Transverse colon (tissue), 4 donors: ENCODE results near the gene PLPPR3. TPM values are rescaled to one million over a fixed set of nuclear protein-coding genes. Genes with fewer than 3 reads are reported as not detected.

ENCODE experiments used
- DNase-seq: peaks from one replicate; pipeline ENCODE4 v3.0.0-alpha.2; 2019
- H3K27ac ChIP-seq, 4 donors: fragments of 200-600 bp; sonication (generic); 2 replicates each; pipeline ENCODE4 v1.5.1; 2016 to 2018; ENCODE audit warnings: inconsistent platforms in 4 of 4
- H3K27me3 ChIP-seq: fragments of 200-600 bp; sonication (generic); 2 replicates; pipeline ENCODE4 v1.5.1; 2017; ENCODE audit warnings: inconsistent platforms
- H3K36me3 ChIP-seq, 4 donors: fragments of 200-600 bp; sonication (generic); 2 replicates each; pipeline ENCODE4 v1.5.1; 2017 to 2019; ENCODE audit warnings: inconsistent platforms in 4 of 4
- H3K4me1 ChIP-seq, 4 donors: fragments of 200-600 bp; sonication (generic); 2 replicates each; pipeline ENCODE4 v1.5.1; 2017 to 2020; ENCODE audit warnings: inconsistent platforms in 4 of 4
- H3K4me3 ChIP-seq, 4 donors: fragments of 200-600 bp; sonication (generic); 1 replicate in 1 of 4; 2 replicates in 3 of 4; pipeline versions ENCODE4 v1.5.1 to v1.6.1; 2017 to 2019; ENCODE audit warnings: inconsistent platforms in 4 of 4
- H3K9me3 ChIP-seq, 2 donors: fragments of 200-600 bp; sonication (generic); 2 replicates each; pipeline ENCODE4 v1.5.1; 2017 to 2019; ENCODE audit warnings: inconsistent platforms in 2 of 2
- EP300 ChIP-seq: sonication (generic); formaldehyde crosslinking; IDR thresholded peaks from one replicate; pipeline ENCODE4 v1.6.1; 2017; ENCODE audit warnings: antibody characterized with exemption, low read depth
- POLR2A ChIP-seq: fragments of 450-650 bp; IDR thresholded peaks from one replicate; pipeline ENCODE4 v1.6.1; 2016; ENCODE audit warnings: antibody characterized with exemption, mild to moderate bottlenecking, moderate library complexity
- POLR2AphosphoS5 ChIP-seq, 3 donors: sonication (generic); formaldehyde crosslinking; IDR thresholded peaks; one replicate each; pipeline ENCODE4 v1.6.1; 2016; ENCODE audit warnings: antibody characterized with exemption in 3 of 3
- WGBS, 2 donors: methylation state at CpG; one replicate each; pipeline ENCODE4 v1.1.5; 2018; ENCODE audit warnings: low coverage in 1 of 2; 5-methylcytosine and 5-hydroxymethylcytosine counted together
- in situ Hi-C, 4 donors: fragments of 200-750 bp; cut with MboI; loops; one replicate each; pipeline versions ENCODE4 v1.15.0 to v1.15.1; 2017; ENCODE audit warnings: low sequenced_read_pairs in 3 of 4, low pct_ligation_motif_present in 1 of 4, low pct_unique_long_range_greater_than_20kb in 1 of 4
- intact Hi-C: fragments of 100-400 bp; cut with DNase I; formaldehyde crosslinking; loops from one replicate; pipeline ENCODE4 v1.15.1; 2023; ENCODE audit warnings: low total_unique reads
- total RNA-seq, 4 donors: library from RNA; depleted of rRNA; stranded (reverse); fragments of >200 nt; gene quantifications; one replicate each; pipeline ENCODE4 v1.1.0, GENCODE V29; 2016
- TF ChIP-seq, protein P1 (sequence below), 5 experiments: fragments of 200-600 bp in 3 of 5; fragments of 450-650 bp in 2 of 5; sonication (generic) in 3 of 5; IDR thresholded peaks; 1 replicate in 2 of 5; 2 replicates in 3 of 5; pipeline ENCODE4 v1.5.1; 2016 to 2017; ENCODE audit warnings: antibody characterized with exemption in 5 of 5, inconsistent platforms in 3 of 5, mild to moderate bottlenecking in 2 of 5, moderate library complexity in 1 of 5

Gene PLPPR3
- total RNA-seq, 4 donors from 2014 or later: not detected

DNA sequence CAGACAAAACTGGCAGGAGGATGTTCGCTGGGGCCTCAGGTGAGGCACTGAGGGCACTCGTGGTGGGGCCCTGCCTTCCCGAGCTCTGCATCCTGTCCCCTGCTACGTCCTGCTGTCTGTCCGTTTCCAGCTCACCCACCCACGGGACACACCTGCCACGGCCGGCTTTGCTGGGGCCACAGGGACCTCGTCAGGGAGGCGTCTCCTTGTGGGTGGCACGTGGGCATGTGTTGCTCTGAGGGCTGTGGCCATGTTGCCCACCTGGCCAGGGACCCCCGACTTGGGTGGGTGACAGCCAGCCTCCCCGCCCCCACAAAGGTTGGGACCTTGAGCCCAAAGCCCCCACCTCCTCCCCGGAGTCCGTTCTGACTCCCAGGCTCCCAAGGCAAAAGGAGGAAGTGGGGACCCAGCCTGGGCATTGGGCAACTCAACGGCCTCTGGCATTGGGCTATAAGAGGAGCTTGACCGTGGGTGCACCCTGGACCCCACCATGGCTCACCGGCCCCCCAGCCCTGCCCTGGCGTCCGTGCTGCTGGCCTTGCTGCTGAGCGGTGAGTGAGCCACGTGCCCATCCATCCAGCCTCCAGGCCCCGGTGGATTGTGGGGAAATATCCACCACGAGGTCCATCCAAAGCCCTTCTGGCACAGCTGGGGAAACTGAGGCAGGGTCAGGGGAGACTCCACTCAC is 18.9 kb upstream of the PLPPR3 start, which contains the start of gene PRTN3:
Gene PRTN3, plus strand, starts transcription at position 481 of the 688 bp plus-strand sequence. Its CDS starts 10 bp downstream, at position 491.
- H3K27me3 ChIP-seq: peaks cover 92% of the 10 kb centered on the region
- intact Hi-C loops: loop anchor here (10.0 kb wide), 1 partner anchor 66 kb away; no protein-coding TSS in a partner anchor
- no peak within 1 kb of the TSS for H3K4me3 ChIP-seq
- H3K36me3 ChIP-seq: no peaks in the 10 kb centered on the region
- no peaks in the 10 kb centered on the region for H3K9me3 ChIP-seq
- DNase-seq: no peak
- WGBS, 2 donors: 48% methylated on average over 16 of the region's 24 CpGs; no CpG with 5 or more reads in 1 of the 2 donors
- TF ChIP-seq, protein P1, sequence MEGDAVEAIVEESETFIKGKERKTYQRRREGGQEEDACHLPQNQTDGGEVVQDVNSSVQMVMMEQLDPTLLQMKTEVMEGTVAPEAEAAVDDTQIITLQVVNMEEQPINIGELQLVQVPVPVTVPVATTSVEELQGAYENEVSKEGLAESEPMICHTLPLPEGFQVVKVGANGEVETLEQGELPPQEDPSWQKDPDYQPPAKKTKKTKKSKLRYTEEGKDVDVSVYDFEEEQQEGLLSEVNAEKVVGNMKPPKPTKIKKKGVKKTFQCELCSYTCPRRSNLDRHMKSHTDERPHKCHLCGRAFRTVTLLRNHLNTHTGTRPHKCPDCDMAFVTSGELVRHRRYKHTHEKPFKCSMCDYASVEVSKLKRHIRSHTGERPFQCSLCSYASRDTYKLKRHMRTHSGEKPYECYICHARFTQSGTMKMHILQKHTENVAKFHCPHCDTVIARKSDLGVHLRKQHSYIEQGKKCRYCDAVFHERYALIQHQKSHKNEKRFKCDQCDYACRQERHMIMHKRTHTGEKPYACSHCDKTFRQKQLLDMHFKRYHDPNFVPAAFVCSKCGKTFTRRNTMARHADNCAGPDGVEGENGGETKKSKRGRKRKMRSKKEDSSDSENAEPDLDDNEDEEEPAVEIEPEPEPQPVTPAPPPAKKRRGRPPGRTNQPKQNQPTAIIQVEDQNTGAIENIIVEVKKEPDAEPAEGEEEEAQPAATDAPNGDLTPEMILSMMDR (IDR thresholded peaks at IDR 0.05): no peak
- H3K27ac ChIP-seq: no peak within 1 kb of the TSS
- H3K4me1 ChIP-seq: peaks cover 6 to 12% (median 11%) of the 10 kb centered on the region in 4 donors
- in situ Hi-C loops: no loop called here

GRCh38 chr19:835210-835810 is 13.6 kb upstream of the PLPPR3 start:
- Histone ChIP-seq H3K36me3 (no peaks in the 10 kb centered on the region), H3K4me3 (no peak overlapping the region), H3K27ac (no peak overlapping the region), H3K4me1 (no peaks in the 10 kb centered on the region), H3K9me3 (no peaks in the 10 kb centered on the region), H3K27me3 (peaks cover 90% of the 10 kb centered on the region)
- intact Hi-C loops: no loop called here
- 39 to 70% methylated on average over 12 to 25 of the region's 36 CpGs for WGBS, 2 donors
- in situ Hi-C loops: no loop called here
- TF ChIP-seq POLR2A (no peak), POLR2AphosphoS5 (IDR thresholded peaks at IDR 0.05) (no peak)
- TF ChIP-seq, protein P1 (IDR thresholded peaks at IDR 0.05): no peak
- DNase-seq: no peak

DNA sequence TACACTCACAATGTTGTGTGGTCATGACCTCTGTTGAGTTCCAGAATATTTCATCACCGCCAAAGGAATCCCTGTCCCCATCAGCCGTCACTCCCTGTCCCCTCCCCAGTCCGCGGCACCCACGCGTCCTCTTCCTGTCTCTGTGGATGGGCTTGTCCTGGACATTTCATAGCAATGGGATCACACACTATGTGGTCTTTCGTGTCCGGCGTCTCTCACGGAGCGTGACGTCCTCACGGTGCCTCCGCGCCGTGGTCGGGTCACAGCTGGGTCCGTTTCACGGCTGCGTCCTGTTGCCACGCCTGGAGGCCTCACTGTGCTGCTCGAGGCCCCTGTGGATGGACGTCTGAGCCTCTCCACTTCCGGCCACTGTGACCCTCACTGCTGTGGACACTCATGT is 12.5 kb upstream of the PLPPR3 start:
- no peaks in the 10 kb centered on the region for H3K4me1 ChIP-seq
- H3K27ac ChIP-seq: no peak overlapping the region
- in situ Hi-C loops (no loop called here), intact Hi-C loops (no loop called here)
- WGBS, 2 donors: 67 to 69% methylated on average over 9 to 24 of the region's 24 CpGs
- H3K27me3 ChIP-seq: peaks cover 89% of the 10 kb centered on the region
- TF ChIP-seq, protein P1 (IDR thresholded peaks at IDR 0.05): no peak
- TF ChIP-seq EP300: no peak
- TF ChIP-seq POLR2A: no peak
- no peak for TF ChIP-seq POLR2AphosphoS5 (IDR thresholded peaks at IDR 0.05)
- no peaks in the 10 kb centered on the region for H3K9me3 ChIP-seq
- no peak overlapping the region for H3K4me3 ChIP-seq
- no peaks in the 10 kb centered on the region for H3K36me3 ChIP-seq
- no peak for DNase-seq

DNA sequence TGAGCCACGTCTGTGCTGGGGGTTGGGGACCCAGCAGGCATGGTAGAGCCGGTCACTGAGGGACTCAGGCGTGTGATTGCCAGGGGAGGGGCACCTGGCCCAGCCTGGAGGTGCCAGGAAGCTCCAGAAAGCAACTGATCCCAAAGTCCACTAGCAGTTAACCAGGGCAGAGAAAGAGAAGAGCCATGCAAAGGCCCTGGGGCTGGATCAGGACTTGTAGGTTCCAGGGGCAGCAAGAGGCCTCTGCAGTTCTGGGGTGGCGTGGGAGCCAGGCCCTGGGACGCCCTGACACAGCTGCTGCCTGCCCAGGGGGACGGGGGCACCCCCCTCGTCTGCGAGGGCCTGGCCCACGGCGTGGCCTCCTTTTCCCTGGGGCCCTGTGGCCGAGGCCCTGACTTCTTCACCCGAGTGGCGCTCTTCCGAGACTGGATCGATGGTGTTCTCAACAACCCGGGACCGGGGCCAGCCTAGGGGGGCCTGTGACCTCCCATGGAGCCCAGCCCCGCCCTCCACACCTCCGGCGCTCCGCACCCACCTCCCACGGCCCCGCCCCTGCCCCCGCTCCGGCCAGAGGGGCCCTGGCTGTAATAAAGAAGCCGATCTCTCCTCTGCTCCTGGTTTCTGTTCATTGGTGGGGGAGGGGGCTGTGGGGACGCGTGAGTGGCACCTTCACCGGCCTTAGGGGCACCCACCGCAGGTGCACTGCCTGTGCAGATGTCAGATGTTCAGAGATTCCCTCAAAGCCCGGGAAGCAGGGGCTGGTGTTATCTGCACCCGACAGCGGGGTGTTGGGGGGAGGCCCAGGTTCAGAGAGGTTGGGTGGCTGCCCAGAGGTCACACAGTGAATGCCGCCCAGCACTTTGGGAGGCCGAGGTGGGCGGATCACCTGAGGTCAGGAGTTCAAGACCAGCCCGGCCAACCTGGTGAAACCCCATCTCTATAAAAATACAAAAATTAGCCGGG is 9.9 kb upstream of the PLPPR3 start:
- Histone ChIP-seq H3K4me3 (no peak overlapping the region), H3K27me3 (peaks cover 73% of the 10 kb centered on the region), H3K9me3 (no peaks in the 10 kb centered on the region), H3K36me3 (no peaks in the 10 kb centered on the region), H3K4me1 (peaks cover 0 to 3% (median 0%) of the 10 kb centered on the region in 4 donors), H3K27ac (no peak overlapping the region)
- in situ Hi-C loops (no loop called here), intact Hi-C loops (no loop called here)
- TF ChIP-seq, protein P1 (IDR thresholded peaks at IDR 0.05): no peak
- no peak for TF ChIP-seq POLR2A
- no peak for TF ChIP-seq POLR2AphosphoS5 (IDR thresholded peaks at IDR 0.05)
- no peak for TF ChIP-seq EP300
- WGBS, 2 donors: 43% methylated on average over 38 of the region's 38 CpGs; no CpG with 5 or more reads in 1 of the 2 donors
- no peak for DNase-seq
